Right ventricle myocardium inferior (tissue), 1 donor: ENCODE measurements around the gene MRPL48. TPM values are rescaled to one million over a fixed set of nuclear protein-coding genes. Genes with fewer than 3 reads are reported as not detected.

Experiments
- ATAC-seq: fragments of 200-7000 bp; cut with Tn5 transposase; one replicate; pipeline ENCODE4 v1.9.1; 2020; ENCODE audit warnings: mild to moderate bottlenecking, moderate library complexity
- DNase-seq: peaks from one replicate; pipeline ENCODE4 v3.0.0; 2021; ENCODE audit errors: missing footprints
- intact Hi-C: fragments of 100-400 bp; cut with DNase I; formaldehyde crosslinking; loops from one replicate; pipeline ENCODE4 v1.11.0; 2022
- total RNA-seq: library from RNA; stranded (reverse); fragmentation: NEBNext Ultra II Directional; extraction: Animal tissue kit (Norgen Biotek cat#: 25700); gene quantifications from one replicate; pipeline ENCODE4 v1.2.1, GENCODE V29; 2021
- donor health status: DM: no; HTN: yes; CAD: no; lungs with severe emphysema.

MRPL48 gene
- total RNA-seq, 1 donor from 2014 or later: 45.1 TPM

DNA sequence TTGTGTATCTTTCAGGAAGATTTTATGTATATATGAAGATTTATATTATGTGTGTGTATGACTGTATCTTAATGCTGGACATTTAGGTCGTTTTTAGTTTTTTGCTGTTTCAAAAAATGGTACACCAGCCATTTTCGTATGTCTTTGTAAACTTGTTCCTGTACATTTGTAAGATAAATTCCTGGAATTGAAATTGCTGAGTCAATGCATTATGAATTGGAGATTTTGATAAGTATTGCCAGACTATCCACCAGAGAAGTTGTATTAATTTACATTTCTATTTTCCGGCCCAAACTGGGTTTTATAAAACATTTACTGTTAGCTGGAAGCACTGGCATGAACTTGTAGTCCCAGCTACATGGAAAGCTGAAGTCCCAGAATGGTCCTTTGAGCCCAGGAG lies 24.6 kb downstream of the MRPL48 start:
- intact Hi-C loops: no loop called here
- ATAC-seq: no peak

GRCh38 chr11:73814812-73815211 lies 27.1 kb downstream of the MRPL48 start:
- no peak for DNase-seq
- intact Hi-C loops: no loop called here
- ATAC-seq: no peak

More for the DNA sequence above, 24.6 kb downstream of the MRPL48 start:
- no peak for DNase-seq

DNA sequence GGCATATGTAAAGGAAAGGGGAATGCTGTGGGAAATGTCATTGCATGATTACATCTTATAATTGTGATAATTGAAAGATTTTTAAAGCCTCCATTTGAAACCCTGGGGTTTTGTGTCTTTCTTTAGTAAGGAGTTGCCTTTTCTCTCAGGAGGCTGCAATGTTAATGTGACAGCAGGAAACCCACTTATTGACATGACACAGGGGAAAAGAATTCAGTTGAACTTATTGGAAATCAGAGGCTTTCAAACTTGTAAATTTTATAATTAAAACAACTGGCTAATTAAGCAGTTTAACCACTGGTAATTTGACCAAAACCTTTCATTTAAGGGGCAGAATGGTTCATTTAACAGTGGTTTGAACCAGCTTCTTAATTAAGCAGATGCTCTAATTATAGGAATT lies 31.2 kb downstream of the MRPL48 start:
- ATAC-seq (no peak), DNase-seq (no peak)
- intact Hi-C loops: no loop called here

DNA sequence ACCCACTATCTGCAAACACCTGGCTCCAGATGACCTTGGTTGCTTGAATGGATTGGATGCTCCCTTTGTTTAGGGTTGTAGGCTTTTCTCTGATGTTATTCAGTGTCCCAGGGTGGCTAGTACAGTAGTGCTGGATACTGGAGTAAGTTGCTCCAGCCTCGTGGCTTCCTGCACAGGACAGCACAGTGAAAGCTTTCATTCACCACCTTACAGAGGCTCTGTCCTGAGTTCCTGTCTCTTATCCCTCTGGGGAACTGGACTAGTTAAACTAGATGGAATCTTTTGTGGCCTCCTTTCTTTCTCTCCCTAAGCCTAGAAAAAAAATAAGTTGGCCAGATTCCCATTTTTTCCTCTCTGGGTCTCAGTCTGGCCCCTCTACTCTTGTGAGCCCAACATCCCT lies 42.6 kb downstream of the MRPL48 start:
- intact Hi-C loops: no loop called here
- no peak for DNase-seq
- no peak for ATAC-seq

- DNase-seq (no peak), ATAC-seq (no peak)
- intact Hi-C loops: no loop called here
Observed at GRCh38 chr11:73833067-73833466, 45.4 kb downstream of the MRPL48 start.

DNA sequence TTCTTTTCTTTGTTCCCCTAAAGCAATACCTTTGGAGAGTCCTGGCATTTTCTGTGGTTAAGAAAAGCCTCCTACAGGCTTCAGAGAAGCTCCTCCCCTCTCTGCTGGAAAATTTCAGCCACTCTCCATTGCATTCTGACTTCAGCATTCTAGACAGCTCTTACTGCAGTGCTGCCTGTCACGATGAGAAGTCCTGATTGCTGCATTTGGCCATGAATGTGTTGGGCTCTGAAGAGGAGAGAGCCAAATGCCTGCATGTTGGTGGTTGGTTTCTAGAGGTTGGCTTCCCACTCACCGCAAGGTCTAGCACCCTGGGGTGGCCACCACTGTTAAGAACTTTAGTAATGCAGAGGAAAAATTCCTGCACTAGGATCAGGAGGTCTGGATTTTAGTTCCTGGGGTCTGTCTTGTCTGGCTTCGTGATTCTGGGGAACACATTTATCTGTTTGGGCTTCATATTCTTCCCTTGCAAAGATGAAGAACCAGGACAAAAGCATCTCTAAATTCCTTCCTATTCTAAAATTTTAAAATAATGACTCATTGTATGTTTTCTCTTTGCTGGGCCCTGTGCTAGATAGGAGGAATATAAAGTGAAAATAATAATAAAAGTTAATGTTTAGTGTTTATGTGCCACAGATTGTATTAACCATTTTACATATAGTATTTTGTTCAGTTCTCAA lies 50.9 kb downstream of the MRPL48 start:
- ATAC-seq: peak; percentile 37
- intact Hi-C loops: no loop called here
- no peak for DNase-seq

DNA sequence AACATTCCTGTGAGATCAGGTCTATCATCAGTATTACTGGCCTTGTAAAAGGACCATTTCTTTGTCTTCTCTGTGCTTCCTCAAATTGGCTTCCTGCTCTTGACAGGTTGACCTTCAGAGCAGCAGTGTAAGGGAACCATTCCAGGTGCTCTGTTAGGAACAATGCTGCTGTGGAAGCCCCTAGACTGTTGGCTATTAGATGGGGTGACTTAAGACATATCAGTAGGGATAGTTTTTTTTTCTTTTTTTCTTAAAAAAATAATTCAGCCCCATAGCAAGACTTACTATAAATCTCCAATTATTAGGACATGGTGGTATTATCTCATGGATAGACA lies 51.4 kb downstream of the MRPL48 start:
- DNase-seq (no peak), ATAC-seq (no peak)
- intact Hi-C loops: no loop called here

GRCh38 chr11:73851046-73851764 lies 63.5 kb downstream of the MRPL48 start:
- intact Hi-C loops: no loop called here
- no peak for DNase-seq
- ATAC-seq: peak; percentile 83

DNA sequence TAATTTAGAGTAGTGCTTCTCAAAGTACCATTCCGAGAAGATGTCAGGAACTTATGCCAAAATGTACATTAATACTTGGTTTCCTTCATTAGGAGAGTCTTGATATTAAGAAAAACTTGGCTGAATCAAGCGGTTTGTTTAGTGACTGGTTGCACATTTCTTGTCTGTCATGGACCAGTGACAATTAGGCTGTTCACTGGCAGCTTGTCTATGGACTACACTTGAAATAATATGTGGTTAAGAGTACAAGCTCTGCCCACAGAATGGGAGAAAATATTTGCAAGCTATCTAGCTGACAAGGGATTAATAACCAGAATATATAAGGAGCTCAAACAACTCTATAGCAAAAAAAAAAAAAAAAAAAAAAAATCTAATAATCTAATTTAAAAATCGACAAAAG lies 64.4 kb downstream of the MRPL48 start:
- ATAC-seq (peak; percentile 59), DNase-seq (no peak)
- intact Hi-C loops: no loop called here

GRCh38 chr11:73854680-73855079 lies 67.0 kb downstream of the MRPL48 start:
- ATAC-seq (no peak), DNase-seq (no peak)
- intact Hi-C loops: no loop called here

DNA sequence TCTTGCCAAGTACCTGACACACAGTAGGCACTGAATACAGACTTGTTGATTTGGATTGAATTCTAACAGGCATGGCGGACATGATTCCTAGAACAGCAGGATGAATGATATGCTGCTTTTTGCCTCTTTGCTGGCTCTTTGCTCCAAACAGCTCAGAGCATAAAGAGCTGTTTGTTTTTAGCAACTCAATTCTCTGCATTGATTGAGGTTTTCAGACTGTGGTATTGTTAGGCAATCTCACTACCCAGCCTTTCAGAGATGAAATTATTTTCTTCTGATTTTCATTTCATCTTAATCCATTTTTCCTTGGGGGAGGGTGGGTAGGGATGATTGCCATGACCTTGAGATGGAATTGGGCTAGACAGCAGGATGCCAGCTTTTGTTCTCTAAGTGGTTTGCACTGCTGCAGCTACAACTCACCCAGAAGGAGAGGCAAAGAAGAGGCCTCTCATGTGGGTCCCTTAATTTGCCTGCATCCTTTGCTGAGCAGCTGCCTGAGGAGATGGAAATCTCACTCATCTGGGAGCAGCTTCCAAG lies 68.4 kb downstream of the MRPL48 start:
- ATAC-seq (peak; percentile 42), DNase-seq (no peak)
- intact Hi-C loops: no loop called here

DNA sequence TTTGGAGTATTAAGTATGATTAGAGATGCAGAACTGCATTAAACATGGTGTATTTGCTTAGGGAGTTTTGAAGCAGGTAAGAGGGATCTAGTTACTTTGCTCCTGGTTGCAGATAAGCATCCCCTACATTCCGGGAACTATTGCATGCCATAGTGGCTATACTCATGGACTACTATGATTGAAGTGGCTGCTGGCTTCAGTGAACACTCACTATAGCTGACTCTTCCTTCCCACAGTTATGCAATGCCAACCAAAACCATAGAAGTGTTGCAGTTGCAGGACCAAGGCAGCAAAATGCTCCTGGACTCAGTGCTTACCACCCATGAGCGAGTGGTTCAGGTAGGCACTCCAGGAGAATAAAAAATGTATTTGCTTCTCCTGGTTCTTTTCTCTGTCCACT lies 72.0 kb downstream of the MRPL48 start:
- intact Hi-C loops: no loop called here
- ATAC-seq (no peak), DNase-seq (no peak)

DNA sequence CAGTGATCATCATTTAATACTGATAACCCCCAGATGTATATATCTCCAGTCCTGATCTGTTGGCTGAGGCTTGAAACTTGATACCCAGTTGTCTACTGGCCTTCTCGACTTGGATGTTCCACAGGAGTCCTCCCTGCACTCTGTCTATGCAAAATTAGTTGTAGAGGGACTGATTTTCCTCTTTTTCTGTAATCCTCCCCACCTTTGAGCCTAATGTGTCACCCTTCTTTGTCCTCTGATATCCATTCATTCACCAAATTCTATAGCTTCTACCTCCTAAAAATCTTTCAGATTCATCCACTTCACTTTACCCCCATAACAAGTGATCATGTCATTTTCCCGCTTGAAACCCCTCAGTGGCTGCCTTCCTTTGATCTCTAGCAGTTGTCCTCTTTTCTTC lies 72.5 kb downstream of the MRPL48 start:
- ATAC-seq (no peak), DNase-seq (no peak)
- intact Hi-C loops: no loop called here

- ATAC-seq (no peak), DNase-seq (no peak)
- intact Hi-C loops: no loop called here
Observed at GRCh38 chr11:73862986-73863385, 75.3 kb downstream of the MRPL48 start.

DNA sequence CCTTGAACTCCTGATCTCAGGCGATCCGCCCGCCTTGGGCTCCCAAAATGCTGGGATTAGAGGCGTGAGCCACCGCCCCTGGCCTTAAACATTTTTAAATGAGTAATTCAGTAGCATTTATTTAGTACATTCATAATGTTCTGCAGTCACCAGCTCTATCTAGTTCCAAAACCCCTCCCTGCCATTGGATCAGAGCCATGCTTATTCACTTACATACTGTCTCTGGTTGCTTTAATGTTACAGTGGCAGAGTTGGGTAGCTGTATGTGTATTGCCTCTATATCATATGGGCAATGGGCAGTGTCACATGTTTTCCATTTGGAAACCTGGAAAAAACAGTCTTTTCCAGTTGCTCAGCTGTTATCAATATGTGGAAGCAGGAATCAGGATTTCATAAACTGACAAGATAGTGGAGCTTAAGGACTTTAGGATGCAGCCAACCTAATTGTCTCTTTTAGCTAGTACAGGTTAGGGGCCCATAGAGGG lies 78.5 kb downstream of the MRPL48 start:
- DNase-seq (no peak), ATAC-seq (no peak)
- intact Hi-C loops: no loop called here

GRCh38 chr11:73866586-73866996 lies 78.9 kb downstream of the MRPL48 start:
- intact Hi-C loops: no loop called here
- DNase-seq (no peak), ATAC-seq (peak; percentile 52)

DNA sequence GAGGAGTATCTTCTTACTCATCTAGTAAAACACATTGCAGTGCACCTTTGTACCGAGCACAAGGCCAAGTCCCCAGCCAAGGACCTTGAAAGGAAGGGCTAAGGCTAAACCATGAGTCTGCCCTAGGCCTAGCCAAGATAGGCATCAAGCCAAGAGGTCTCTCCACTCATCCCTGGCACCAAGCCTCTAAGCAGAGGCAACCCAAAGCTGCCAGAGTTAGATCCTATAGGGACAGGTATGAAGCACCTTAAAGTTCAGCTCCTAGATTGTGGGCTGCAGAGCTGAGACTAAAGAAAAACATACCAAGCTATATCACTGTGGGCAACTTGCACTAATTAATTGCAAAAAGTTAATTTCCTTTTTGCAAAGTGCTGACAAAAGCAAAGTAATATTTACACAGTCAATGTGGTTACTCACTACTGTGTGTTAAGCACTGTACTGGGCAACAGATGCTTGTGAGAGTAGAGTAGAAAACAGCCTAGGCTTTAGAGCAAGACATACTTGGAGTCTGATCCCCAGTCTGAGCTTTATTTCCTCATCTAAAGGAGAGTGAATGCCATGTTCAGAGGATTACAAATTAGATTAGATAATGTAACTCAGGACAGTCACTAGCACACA lies 81.8 kb downstream of the MRPL48 start:
- DNase-seq (no peak), ATAC-seq (no peak)
- intact Hi-C loops: no loop called here

GRCh38 chr11:73870261-73870660 lies 82.6 kb downstream of the MRPL48 start:
- ATAC-seq (no peak), DNase-seq (no peak)
- intact Hi-C loops: no loop called here

- intact Hi-C loops: no loop called here
- DNase-seq: no peak
- no peak for ATAC-seq
Observed at GRCh38 chr11:73872749-73873357, 85.2 kb downstream of the MRPL48 start.
